H1 (cell line): ENCODE data around the gene PGBD5. TPM values are rescaled to one million over a fixed set of nuclear protein-coding genes. Genes with fewer than 3 reads are reported as not detected.

Source experiments
- PHF8 ChIP-seq: fragments of 200-600 bp; sonication (generic); conservative IDR thresholded peaks from 2 replicates; pipeline ENCODE4 v1.7.1; 2012; ENCODE audit warnings: low read depth, mild to moderate bottlenecking, inconsistent platforms, low read length, moderate library complexity
- polyA plus RNA-seq, 7 experiments: library from polyadenylated mRNA; depleted of rRNA in 3 of 7; stranded (reverse) in 5 of 7; unstranded in 2 of 7; fragments of >200 nt in 5 of 7; fragments of 200-250 nt in 2 of 7; gene quantifications; 1 replicate in 5 of 7; 2 replicates in 1 of 7; 4 replicates in 1 of 7; pipeline versions ENCODE4 v1.2.1 to v1.2.3, GENCODE V29; 2011 to 2013; ENCODE audit warnings: missing spikeins in 2 of 7, mixed read lengths in 2 of 7
- total RNA-seq: library from RNA; stranded (reverse); fragmentation: NEBNext Ultra II Directional; extraction: Animal tissue kit (Norgen Biotek cat#: 25700); gene quantifications from 2 replicates; pipeline ENCODE4 v1.2.1, GENCODE V29; 2021

PGBD5 gene
- total and polyA plus RNA-seq, 2 of the 8 experiments (the other 6 are each of a cell fraction or from before 2014, with no cell fraction given), result 16.3 to 18.4 TPM

DNA sequence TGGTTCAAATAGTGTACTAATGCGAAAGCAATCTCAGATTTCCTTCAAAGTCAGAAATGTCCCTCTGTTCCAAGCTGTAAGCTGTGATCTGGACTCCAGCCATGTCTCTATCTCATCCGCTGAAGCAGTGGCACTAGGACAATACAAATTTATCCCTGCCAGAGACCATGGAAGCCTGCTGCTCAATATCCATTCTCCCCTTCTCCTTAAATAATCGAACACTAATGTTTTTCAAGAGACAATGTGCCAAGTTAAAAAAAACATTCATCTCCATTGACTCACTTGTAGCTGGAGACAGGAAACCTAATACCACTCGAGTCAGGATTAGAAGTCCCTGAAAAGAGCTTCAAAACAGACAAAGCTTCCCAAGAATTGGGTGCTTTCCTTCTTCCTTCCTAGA is 38.5 kb upstream of the PGBD5 start (continued):
- TF ChIP-seq PHF8, result no peak
